Ovary (tissue), 3 donors: ENCODE measurements around the gene FAT2.

ENCODE experiments used
- CTCF ChIP-seq, 3 donors: fragments of 450-650 bp in 2 of 3; fragments of 200-600 bp in 1 of 3; IDR thresholded peaks; one replicate each; pipeline versions ENCODE4 v1.5.1 to v1.8.0; 2016 to 2022; ENCODE audit warnings: antibody characterized with exemption in 3 of 3, mild to moderate bottlenecking in 1 of 3
- EP300 ChIP-seq: sonication (generic); formaldehyde crosslinking; IDR thresholded peaks from one replicate; pipeline ENCODE4 v1.6.1; 2017; ENCODE audit warnings: antibody characterized with exemption
- donor health status: DM: no; HTN: no; CAD: no.

GRCh38 chr5:151550146-151550545, 41.0 kb downstream of the FAT2 start:
- TF ChIP-seq CTCF (IDR thresholded peaks at IDR 0.05) (no peak), EP300 (no peak)
